IPS-NIHi7 (cell line): ENCODE data around the gene LNP1.
A peak's percentile ranks its signal among the peaks of the same experiment; 100 is the strongest.
"Not testable (repeated sequence)": the region's sequence is repeated elsewhere in the genome, so short reads cannot be mapped to it uniquely, and the experiment has no call there.

Source experiments
- DNase-seq: peaks from one replicate; pipeline ENCODE4 v3.0.0; 2012; ENCODE audit warnings: mixed read lengths; ENCODE audit errors: extremely low spot score

LNP1 gene

DNA sequence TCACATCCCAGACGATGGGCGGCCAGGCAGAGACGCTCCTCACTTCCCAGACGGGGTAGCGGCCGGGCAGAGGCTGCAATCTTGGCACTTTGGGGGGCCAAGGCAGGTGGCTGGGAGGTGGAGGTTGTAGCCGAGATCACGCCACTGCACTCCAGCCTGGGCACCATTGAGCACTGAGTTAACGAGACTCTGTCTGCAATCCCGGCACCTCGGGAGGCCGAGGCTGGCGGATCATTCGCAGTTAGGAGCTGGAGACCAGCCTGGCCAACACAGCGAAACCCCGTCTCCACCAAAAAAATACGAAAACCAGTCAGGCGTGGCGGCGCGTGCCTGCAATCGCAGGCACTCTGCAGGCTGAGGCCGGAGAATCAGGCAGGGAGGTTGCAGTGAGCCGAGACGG lies 77.2 kb downstream of the LNP1 start:
- DNase-seq, result not testable (repeated sequence)

DNA sequence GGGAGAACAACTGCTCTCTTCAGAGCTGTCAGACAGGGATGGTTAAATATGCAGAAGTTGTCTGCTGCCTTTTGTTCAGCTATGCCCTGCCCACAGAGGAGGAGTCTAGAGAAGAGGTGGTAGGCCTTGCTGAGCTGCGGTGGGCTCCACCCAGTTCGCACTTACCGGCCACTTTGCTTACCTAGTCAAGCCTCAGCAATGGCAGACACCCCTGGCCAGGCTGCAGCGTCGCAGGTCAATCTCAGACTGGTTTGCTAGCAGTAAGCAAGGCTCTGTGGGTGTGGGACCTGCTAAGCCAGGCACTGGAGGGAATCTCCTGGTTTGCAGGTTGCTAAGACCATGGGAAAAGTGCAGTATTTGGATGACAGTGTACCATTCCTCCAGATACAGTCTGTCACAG lies 78.7 kb downstream of the LNP1 start:
- no peak for DNase-seq

DNA sequence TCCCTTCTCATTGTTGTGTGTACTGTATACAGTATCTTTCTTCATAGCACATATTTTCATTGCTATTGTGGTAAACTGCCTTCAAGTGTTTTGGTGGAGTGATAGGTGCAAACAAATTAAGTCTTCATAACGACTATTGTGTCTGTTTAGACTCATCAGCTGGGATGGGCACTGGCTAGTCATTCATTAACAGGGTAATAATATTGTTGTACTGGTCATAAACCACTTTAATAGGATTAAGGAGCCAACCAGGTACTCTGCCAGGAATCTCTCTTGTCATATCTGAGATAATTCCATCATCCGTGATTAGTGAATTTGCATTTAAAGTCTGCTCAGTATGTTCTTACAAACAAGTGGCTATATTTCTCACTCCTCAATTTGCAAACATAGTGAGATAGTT lies 80.8 kb downstream of the LNP1 start:
- DNase-seq, result no peak

DNA sequence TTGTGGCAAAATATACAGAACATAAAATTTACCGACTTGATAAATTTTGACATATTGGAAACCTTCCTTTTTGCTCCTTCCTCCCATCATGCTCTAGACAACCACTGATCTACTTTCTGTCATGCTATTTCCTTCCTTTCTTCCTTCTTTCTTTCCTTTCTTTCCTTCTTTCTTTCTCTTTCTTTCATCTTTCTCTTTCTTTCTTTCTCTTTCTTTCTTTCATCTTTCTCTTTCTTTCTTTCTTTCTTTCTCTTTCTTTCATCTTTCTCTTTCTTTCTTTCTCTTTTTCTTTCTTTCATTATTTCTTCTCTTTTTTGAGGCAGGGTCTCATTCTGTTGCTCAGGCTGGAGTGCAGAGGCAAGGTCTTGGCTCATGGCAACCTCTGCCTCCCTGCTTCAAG lies 82.2 kb downstream of the LNP1 start:
- DNase-seq, result no peak

DNA sequence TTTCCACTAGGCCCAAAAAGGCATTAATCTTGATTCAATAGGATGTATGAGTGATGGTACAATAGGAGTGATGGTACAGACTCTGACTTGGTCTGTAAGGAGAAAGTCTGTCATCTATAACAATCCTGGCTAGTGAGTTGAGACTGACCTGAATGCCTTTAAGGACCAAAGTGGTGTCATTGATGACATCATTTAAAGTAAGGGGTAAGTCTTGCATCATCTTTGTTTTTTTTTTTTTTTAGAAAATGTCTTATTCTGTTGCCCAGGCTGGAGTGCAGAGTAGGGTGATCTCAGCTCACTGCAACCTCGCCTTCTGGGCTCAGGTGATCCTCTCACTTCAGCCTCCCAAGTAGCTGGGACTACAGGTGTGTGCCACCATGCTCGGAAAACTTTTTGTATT lies 85.5 kb downstream of the LNP1 start:
- DNase-seq, result no peak

DNA sequence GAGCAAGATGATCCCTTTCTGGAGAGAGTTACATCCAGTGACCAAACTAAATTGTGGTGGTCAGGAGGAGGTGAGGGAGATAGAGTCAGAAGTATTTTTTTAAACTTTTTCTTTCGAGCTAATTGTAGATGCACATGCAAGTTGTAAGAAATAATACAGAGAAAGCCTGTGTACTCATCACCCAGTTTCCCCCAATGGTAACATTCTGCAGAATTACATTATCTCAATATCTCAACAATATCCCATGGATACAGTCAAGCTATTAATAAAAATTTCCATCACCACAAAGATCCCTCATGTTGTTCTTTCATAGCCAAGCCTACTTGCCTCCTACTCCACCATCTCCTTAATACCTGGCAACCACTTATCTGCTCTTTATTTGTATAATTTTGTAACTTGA lies 87.8 kb downstream of the LNP1 start:
- no peak for DNase-seq

DNA sequence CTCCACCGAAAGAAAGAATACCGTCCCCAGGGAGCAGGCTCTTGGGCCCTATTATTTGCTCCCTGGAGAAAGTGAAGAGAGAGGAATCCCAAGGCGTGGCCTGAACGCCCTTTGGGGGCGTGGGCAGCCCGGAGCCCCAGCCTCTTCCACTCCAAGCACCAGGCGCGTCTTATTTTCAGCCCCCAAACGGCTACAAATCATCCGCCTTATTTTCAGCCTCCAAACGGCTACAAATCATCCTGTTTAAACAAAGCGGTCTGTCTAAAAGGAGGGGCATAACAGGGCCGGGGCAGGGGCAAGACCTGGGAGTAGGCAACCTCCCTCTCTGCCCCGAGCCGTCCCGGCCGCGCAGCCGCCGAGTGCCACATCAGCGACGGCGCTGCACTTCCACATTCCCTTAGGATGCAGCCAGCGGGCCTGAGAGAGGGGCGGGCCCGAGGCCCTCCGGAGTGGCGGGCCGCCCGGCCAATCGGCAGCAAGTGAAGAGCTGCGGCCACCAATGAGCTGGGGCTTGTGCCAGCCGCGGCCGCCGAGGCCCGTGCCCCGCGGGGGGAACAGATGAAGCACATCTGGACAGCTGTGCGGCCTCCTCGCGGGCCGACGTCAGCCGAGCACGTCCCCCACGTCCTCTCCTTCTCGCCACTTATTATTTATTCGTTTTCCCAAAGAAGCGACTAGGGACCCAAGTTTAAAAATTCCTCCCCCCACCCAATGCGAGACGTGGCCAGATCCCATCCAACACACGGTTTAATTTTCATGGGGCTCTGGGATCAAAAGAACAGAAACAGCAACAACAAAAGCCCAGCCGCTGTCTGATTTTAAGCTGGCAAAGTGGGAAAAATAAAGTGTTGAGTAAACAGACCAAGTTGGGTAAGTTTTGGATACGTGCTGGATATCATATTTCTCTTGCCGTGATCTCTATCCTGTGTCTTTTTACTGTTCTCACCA lies 91.0 kb downstream of the LNP1 start, which contains the start of gene TMEM45A:
TSS of gene TMEM45A (plus strand) at position 561 of the 948 bp plus-strand sequence. CDS start 62,593 bp downstream, outside the sequence.
- DNase-seq, result peak; percentile 100

DNA sequence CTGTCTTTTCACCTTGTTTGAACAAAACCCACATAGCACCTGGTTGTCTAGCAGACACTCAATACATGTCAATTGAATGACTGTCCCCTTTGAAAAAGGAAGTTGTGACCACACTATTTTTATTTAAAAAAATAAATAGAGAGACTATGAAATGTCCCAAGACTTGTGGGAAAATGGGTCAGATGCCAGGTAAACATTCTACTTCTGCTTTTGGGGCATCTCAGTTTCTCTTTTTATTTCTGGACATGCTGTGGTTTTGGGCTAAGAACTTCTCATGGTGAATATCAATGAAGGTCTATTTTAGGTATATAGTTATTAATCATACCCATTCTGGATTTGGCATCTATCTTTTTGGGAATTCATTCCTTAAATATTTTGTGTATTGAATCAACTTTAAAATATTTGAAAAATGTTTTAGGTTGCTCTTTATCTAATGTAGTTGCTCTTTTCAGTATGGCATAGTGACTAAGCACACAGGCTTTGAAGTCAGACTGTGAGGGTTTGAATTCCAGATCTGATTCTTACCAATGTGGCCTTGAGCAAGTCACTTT lies 95.4 kb downstream of the LNP1 start:
- no peak for DNase-seq

DNA sequence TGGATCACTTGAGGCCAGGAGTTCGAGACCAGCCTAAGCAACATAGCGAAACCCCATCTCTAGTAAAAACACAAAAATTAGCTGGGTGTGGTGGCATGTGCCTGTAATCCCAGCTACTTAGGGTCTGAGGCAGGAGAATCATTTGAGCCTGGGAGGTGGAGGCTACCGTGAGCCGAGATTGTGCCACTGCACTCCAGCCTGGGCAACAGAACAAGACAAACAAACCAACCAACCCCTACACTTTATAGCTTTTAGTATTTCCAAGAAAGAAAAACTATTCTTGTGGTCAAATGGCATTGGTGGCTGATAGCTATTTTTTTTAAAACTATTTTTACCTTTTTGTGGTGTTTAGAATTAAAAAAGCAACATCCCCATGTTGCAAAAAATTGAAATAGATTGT lies 98.3 kb downstream of the LNP1 start:
- no peak for DNase-seq

DNA sequence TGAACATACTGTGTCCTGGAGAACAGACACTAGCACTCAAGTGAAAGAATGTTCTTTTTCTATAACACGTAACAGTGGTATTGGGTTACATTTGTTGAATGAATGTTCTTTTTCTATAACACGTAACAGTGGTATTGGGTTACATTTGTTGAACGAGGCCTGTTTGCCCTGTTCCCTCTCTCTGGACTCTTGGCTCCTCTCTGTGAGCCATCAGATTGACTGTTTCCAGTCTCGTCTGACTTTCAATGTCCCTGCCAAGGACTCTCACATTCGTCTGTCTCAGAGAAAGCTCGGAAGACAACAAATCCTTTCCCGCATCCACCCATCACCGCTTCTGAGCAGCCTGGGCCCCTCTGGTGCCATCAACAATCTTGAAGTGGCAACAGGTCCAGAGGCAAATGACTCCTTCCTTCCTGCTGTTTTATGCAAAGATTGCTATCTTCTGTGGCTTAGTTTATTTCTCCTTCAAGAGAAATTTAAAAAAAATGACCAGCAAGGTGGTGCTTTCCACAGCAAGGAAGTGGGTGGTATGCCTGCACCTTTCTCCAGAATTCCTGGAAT lies 99.1 kb downstream of the LNP1 start:
- no peak for DNase-seq

DNA sequence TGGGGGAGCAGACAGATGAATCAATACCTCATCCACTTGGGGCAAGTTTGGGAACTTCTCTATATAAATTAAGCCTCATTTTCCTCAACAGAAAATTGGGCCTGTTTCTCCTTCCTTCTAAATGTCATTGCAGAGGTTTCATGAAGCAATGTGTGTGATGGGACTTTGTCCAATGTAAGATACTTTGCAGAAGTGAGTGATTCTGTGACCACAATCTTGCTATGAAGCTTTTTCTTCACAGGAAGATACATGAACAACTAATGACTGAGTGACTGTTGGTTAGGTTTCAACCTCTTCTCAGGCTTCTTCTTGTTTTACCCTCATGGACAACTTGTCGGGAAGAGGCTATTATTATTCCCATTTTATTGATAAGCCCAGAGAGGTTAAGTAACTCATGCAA lies 102.1 kb downstream of the LNP1 start:
- no peak for DNase-seq
